A549 (cell line): ENCODE results near the gene CHKB. TPM values are rescaled to one million over a fixed set of nuclear protein-coding genes. Genes with fewer than 3 reads are reported as not detected.

Experiments
- ATAC-seq, 2 experiments: fragments of 200-7000 bp in 1 of 2; fragments of >200 bp in 1 of 2; cut with Nextera tagmentation in 1 of 2; cut with Tn5 transposase in 1 of 2; 3 replicates each; pipeline versions ENCODE4 v1.8.0 to v1.9.1; 2018 to 2020; ENCODE audit warnings: mild to moderate bottlenecking in 1 of 2, moderate library complexity in 1 of 2
- CTCF ChIA-PET: fragments of 300-600 bp; sonication (Branson Sonifier 250); formaldehyde crosslinking; extraction: SDS; loops from one replicate; lab custom pipeline; 2021; ENCODE audit warnings: antibody characterized with exemption, inconsistent platforms; lab: Yijun Ruan, JAX
- POLR2A ChIA-PET: fragments of 350-600 bp; formaldehyde crosslinking; extraction: SDS; loops from one replicate; lab custom pipeline; 2021; ENCODE audit warnings: antibody characterized with exemption, inconsistent platforms; lab: Yijun Ruan, JAX
- DNase-seq, 2 experiments: peaks; one replicate each; pipeline versions ENCODE4 v3.0.0 to v3.0.0-alpha.2; 2011 to 2016; ENCODE audit warnings: low read depth in 1 of 2, low spot score in 1 of 2
- FAIRE-seq: peaks from 2 replicates; lab custom pipeline; 2011; peaks lifted over from hg19 to GRCh38; lab: Jason Lieb, UNC
- H3K27ac ChIP-seq, 2 experiments: fragments of >200 bp; sonication (Bioruptor Twin); formaldehyde crosslinking; 3 replicates each; pipeline ENCODE4 v1.5.1; 2016 to 2017
- H3K4me1 ChIP-seq: fragments of >200 bp; sonication (Bioruptor Twin); formaldehyde crosslinking; 3 replicates; pipeline ENCODE4 v1.6.1; 2016
- H3K4me2 ChIP-seq: fragments of >200 bp; sonication (Bioruptor Twin); formaldehyde crosslinking; 3 replicates; pipeline ENCODE4 v1.6.1; 2016
- H3K4me3 ChIP-seq: fragments of >200 bp; sonication (Bioruptor Twin); formaldehyde crosslinking; 3 replicates; pipeline ENCODE4 v1.5.1; 2016
- H3K9me3 ChIP-seq: fragments of >200 bp; sonication (Bioruptor Twin); formaldehyde crosslinking; 3 replicates; pipeline ENCODE4 v1.6.1; 2016
- BHLHE40 ChIP-seq: IDR thresholded peaks from 2 replicates; pipeline ENCODE4 v1.6.1; 2012; ENCODE audit warnings: low read depth, low read length, inconsistent platforms
- CTCF ChIP-seq: fragments of >200 bp; sonication (Bioruptor Twin); formaldehyde crosslinking; IDR thresholded peaks from 3 replicates; pipeline ENCODE4 v1.5.1; 2016
- EHMT2 ChIP-seq: fragments of 200-600 bp; sonication (generic); IDR thresholded peaks from 2 replicates; pipeline ENCODE4 v1.6.1; 2016; ENCODE audit warnings: antibody characterized with exemption, low read depth, mild to moderate bottlenecking, moderate library complexity
- FOSB ChIP-seq: fragments of 250-450 bp; sonication (Bioruptor Pico); IDR thresholded peaks from 2 replicates; pipeline ENCODE4 v1.5.0; 2020; ENCODE audit warnings: mild to moderate bottlenecking, moderate library complexity
- FOSL2 ChIP-seq, 2 experiments: fragments of 450-650 bp in 1 of 2; fragments of >200 bp in 1 of 2; sonication (Bioruptor Twin) in 1 of 2; formaldehyde crosslinking; IDR thresholded peaks; 2 replicates each; pipeline versions ENCODE4 v1.5.0 to v1.6.1; 2016 to 2020; ENCODE audit warnings: mild to moderate bottlenecking in 1 of 2, moderate library complexity in 1 of 2
- FOXS1 ChIP-seq: fragments of 250-450 bp; sonication (Bioruptor Pico); IDR thresholded peaks from 2 replicates; pipeline ENCODE4 v1.5.0; 2020; ENCODE audit warnings: mild to moderate bottlenecking, moderate library complexity
- GATA3 ChIP-seq: IDR thresholded peaks from 2 replicates; pipeline ENCODE4 v1.6.1; 2012; ENCODE audit warnings: borderline replicate concordance
- HOXA7 ChIP-seq: fragments of 250-450 bp; sonication (Bioruptor Pico); IDR thresholded peaks from 2 replicates; pipeline ENCODE4 v1.5.0; 2020; ENCODE audit warnings: mild to moderate bottlenecking, moderate library complexity
- HOXB13 ChIP-seq: fragments of 250-450 bp; sonication (Bioruptor Pico); IDR thresholded peaks from 2 replicates; pipeline ENCODE4 v1.5.0; 2020; ENCODE audit warnings: low read depth, mild to moderate bottlenecking, moderate library complexity
- HOXB5 ChIP-seq: fragments of 250-450 bp; sonication (Bioruptor Pico); IDR thresholded peaks from 2 replicates; pipeline ENCODE4 v1.5.0; 2020; ENCODE audit warnings: mild to moderate bottlenecking, moderate library complexity
- KDM1A ChIP-seq: fragments of 200-600 bp; sonication (generic); IDR thresholded peaks from 2 replicates; pipeline ENCODE4 v1.6.1; 2016; ENCODE audit warnings: low read depth, mild to moderate bottlenecking
- MAX ChIP-seq: IDR thresholded peaks from 2 replicates; pipeline ENCODE4 v1.6.1; 2012
- MYC ChIP-seq: IDR thresholded peaks from 2 replicates; pipeline ENCODE4 v1.6.1; 2012; ENCODE audit warnings: mild to moderate bottlenecking, inconsistent platforms, low read length, improper control_type of control experiment, borderline replicate concordance
- NFE2L2 ChIP-seq: fragments of 150-350 bp; conservative IDR thresholded peaks from 2 replicates; pipeline ENCODE4 v1.6.1; 2014; ENCODE audit warnings: low read length
- NPAS2 ChIP-seq: fragments of 250-450 bp; sonication (Bioruptor Pico); IDR thresholded peaks from 2 replicates; pipeline ENCODE4 v1.8.0; 2022; ENCODE audit warnings: mild to moderate bottlenecking, moderate library complexity, borderline replicate concordance
- PHF8 ChIP-seq: fragments of 200-600 bp; sonication (generic); IDR thresholded peaks from 2 replicates; pipeline ENCODE4 v1.6.1; 2016; ENCODE audit warnings: low read depth, mild to moderate bottlenecking, antibody characterized with exemption, moderate library complexity, borderline replicate concordance
- POLR2A ChIP-seq: IDR thresholded peaks from 2 replicates; pipeline ENCODE4 v1.6.1; 2012; ENCODE audit warnings: mild to moderate bottlenecking, low read length
- RFX5 ChIP-seq: fragments of 450-650 bp; IDR thresholded peaks from 2 replicates; pipeline ENCODE4 v1.7.1; 2014; ENCODE audit warnings: antibody characterized with exemption, mild to moderate bottlenecking, moderate library complexity
- SMC3 ChIP-seq: fragments of >200 bp; sonication (Bioruptor Twin); formaldehyde crosslinking; IDR thresholded peaks from 3 replicates; pipeline ENCODE4 v1.6.1; 2018; ENCODE audit warnings: inconsistent platforms
- SREBF2 ChIP-seq: fragments of 450-650 bp; IDR thresholded peaks from 2 replicates; pipeline ENCODE4 v1.6.1; 2014; ENCODE audit warnings: mild to moderate bottlenecking, moderate library complexity
- TFCP2L1 ChIP-seq: fragments of 250-450 bp; sonication (Bioruptor Pico); IDR thresholded peaks from 2 replicates; pipeline ENCODE4 v1.5.0; 2021; ENCODE audit warnings: mild to moderate bottlenecking
- ZC3H11A ChIP-seq: fragments of 450-650 bp; IDR thresholded peaks from 2 replicates; pipeline ENCODE4 v1.6.1; 2014; ENCODE audit warnings: antibody characterized with exemption, mild to moderate bottlenecking
- ZFP36 ChIP-seq: fragments of 450-650 bp; IDR thresholded peaks from 2 replicates; pipeline ENCODE4 v1.6.1; 2014; ENCODE audit warnings: borderline replicate concordance; ENCODE audit not compliant: partially characterized antibody
- ZSCAN20 ChIP-seq: fragments of 250-450 bp; sonication (Bioruptor Pico); IDR thresholded peaks from 2 replicates; pipeline ENCODE4 v1.8.0; 2022; ENCODE audit warnings: mild to moderate bottlenecking, moderate library complexity
- WGBS: methylation state at CpG from one replicate; pipeline ENCODE4 v1.1.6; 2017; ENCODE audit errors: missing lambda C conversion rate; 5-methylcytosine and 5-hydroxymethylcytosine counted together
- polyA plus RNA-seq, 4 experiments: library from polyadenylated mRNA; depleted of rRNA in 3 of 4; stranded (reverse); fragments of >200 nt; fragmentation: RNase III in 1 of 4; extraction: RNeasy Plus Mini Kit Qiagen cat#74134 plus additional on column Dnase treatment in 1 of 4; gene quantifications; 2 replicates in 3 of 4; 3 replicates in 1 of 4; pipeline ENCODE4 v1.2.3, GENCODE V29; 2011 to 2017
- TF ChIP-seq, protein P1 (sequence below): fragments of >200 bp; sonication (Bioruptor Twin); formaldehyde crosslinking; IDR thresholded peaks from 2 replicates; pipeline ENCODE4 v1.6.1; 2016
- TF ChIP-seq, protein P2 (sequence below): fragments of 200-600 bp; sonication (generic); IDR thresholded peaks from 2 replicates; pipeline ENCODE4 v1.6.1; 2016; ENCODE audit warnings: antibody characterized with exemption, mild to moderate bottlenecking, moderate library complexity
- TF ChIP-seq, protein P3 (sequence below): fragments of >200 bp; sonication (Bioruptor Twin); formaldehyde crosslinking; IDR thresholded peaks from 3 replicates; pipeline ENCODE4 v1.6.1; 2016
- TF ChIP-seq, protein P4 (sequence below): IDR thresholded peaks from 2 replicates; pipeline ENCODE4 v1.6.1; 2012

The CHKB gene
- polyA plus RNA-seq, 2 of the 4 experiments (the other 2 are of a cell fraction), result 16.4 to 25.8 TPM

DNA sequence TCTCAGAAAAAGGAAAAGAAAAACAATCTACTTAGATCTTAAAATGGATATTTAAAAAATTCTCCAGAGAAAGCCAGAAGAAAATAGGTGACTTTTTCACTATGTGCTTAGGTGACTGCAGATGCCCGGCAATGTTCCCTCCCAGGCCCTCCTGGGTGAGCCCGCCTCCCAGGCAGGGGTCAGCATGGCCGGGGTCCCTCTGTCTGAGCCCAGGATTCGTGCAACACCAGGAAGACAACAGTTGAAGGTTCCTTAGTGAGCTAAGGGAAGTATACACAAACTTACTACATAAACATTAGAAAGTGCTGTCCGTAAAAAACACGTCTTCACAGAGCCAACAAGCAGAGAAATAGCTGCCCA lies 29.5 kb upstream of the CHKB start:
- DNase-seq, result no peak
- CTCF ChIA-PET, result interaction anchor here (1.4 to 1.9 kb wide), 2 partner anchors 8 to 16 kb away, joined by 4 to 6 read pairs; partner anchors contain the start of gene ARSA
- Histone ChIP-seq H3K4me1 (no peaks in the 10 kb centered on the region), H3K27ac (no peak overlapping the region)
- ATAC-seq, result no peak; a peak in 1 of 6 replicates
- TF ChIP-seq POLR2A (no peak), RFX5 (no peak), HOXA7 (CRISPR knock-in tag) (no peak), CTCF (no peak), TFCP2L1 (CRISPR knock-in tag) (no peak), KDM1A (no peak), FOSB (CRISPR knock-in tag) (no peak), HOXB5 (CRISPR knock-in tag) (no peak), GATA3 (no peak), FOXS1 (no peak), MYC (no peak), SREBF2 (no peak), EHMT2 (no peak), MAX (no peak)
- TF ChIP-seq, protein P1, sequence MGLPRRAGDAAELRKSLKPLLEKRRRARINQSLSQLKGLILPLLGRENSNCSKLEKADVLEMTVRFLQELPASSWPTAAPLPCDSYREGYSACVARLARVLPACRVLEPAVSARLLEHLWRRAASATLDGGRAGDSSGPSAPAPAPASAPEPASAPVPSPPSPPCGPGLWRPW, result no peak
- TF ChIP-seq, all 56 proteins: peak for 0
- 76% methylated on average over 6 of the region's 6 CpGs for WGBS
- H3K4me2 ChIP-seq, result no peak overlapping the region
- no peaks in the 10 kb centered on the region for H3K9me3 ChIP-seq
- no peak for FAIRE-seq
- POLR2A ChIA-PET, result no interaction called here
- no peak overlapping the region for H3K4me3 ChIP-seq

- ATAC-seq (no peak), DNase-seq (no peak), FAIRE-seq (no peak)
- POLR2A ChIA-PET, result no interaction called here
- H3K4me3 ChIP-seq, result no peak overlapping the region
- WGBS, result 84% methylated on average over 16 of the region's 26 CpGs
- H3K4me1 ChIP-seq, result no peaks in the 10 kb centered on the region
- H3K9me3 ChIP-seq, result no peaks in the 10 kb centered on the region
- no peak overlapping the region for H3K27ac ChIP-seq
- CTCF ChIA-PET, result interaction anchor here (1.9 kb wide), 1 partner anchor 9 kb away, joined by 6 read pairs; no protein-coding TSS in a partner anchor
- no peak overlapping the region for H3K4me2 ChIP-seq
- TF ChIP-seq ZFP36 (no peak), BHLHE40 (no peak), FOSL2 (IDR thresholded peaks at IDR 0.05) (no peak), FOSL2 (CRISPR knock-in tag; IDR thresholded peaks at IDR 0.05) (no peak), ZC3H11A (no peak), PHF8 (no peak), ZSCAN20 (CRISPR knock-in tag) (no peak), SMC3 (no peak), HOXB13 (no peak), CTCF (no peak), NPAS2 (CRISPR knock-in tag) (no peak), NFE2L2 (no peak)
- TF ChIP-seq, protein P2, sequence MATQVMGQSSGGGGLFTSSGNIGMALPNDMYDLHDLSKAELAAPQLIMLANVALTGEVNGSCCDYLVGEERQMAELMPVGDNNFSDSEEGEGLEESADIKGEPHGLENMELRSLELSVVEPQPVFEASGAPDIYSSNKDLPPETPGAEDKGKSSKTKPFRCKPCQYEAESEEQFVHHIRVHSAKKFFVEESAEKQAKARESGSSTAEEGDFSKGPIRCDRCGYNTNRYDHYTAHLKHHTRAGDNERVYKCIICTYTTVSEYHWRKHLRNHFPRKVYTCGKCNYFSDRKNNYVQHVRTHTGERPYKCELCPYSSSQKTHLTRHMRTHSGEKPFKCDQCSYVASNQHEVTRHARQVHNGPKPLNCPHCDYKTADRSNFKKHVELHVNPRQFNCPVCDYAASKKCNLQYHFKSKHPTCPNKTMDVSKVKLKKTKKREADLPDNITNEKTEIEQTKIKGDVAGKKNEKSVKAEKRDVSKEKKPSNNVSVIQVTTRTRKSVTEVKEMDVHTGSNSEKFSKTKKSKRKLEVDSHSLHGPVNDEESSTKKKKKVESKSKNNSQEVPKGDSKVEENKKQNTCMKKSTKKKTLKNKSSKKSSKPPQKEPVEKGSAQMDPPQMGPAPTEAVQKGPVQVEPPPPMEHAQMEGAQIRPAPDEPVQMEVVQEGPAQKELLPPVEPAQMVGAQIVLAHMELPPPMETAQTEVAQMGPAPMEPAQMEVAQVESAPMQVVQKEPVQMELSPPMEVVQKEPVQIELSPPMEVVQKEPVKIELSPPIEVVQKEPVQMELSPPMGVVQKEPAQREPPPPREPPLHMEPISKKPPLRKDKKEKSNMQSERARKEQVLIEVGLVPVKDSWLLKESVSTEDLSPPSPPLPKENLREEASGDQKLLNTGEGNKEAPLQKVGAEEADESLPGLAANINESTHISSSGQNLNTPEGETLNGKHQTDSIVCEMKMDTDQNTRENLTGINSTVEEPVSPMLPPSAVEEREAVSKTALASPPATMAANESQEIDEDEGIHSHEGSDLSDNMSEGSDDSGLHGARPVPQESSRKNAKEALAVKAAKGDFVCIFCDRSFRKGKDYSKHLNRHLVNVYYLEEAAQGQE, result no peak
- TF ChIP-seq, protein P3, sequence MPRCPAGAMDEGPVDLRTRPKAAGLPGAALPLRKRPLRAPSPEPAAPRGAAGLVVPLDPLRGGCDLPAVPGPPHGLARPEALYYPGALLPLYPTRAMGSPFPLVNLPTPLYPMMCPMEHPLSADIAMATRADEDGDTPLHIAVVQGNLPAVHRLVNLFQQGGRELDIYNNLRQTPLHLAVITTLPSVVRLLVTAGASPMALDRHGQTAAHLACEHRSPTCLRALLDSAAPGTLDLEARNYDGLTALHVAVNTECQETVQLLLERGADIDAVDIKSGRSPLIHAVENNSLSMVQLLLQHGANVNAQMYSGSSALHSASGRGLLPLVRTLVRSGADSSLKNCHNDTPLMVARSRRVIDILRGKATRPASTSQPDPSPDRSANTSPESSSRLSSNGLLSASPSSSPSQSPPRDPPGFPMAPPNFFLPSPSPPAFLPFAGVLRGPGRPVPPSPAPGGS, result no peak
- TF ChIP-seq, protein P4, sequence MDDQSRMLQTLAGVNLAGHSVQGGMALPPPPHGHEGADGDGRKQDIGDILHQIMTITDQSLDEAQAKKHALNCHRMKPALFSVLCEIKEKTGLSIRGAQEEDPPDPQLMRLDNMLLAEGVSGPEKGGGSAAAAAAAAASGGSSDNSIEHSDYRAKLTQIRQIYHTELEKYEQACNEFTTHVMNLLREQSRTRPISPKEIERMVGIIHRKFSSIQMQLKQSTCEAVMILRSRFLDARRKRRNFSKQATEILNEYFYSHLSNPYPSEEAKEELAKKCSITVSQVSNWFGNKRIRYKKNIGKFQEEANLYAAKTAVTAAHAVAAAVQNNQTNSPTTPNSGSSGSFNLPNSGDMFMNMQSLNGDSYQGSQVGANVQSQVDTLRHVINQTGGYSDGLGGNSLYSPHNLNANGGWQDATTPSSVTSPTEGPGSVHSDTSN, result no peak
These were observed 28.9 kb upstream of the CHKB start for GRCh38 chr22:50611341-50612060.
